GM23338 (cell line): ENCODE results near the gene HIVEP3. TPM values are rescaled to one million over a fixed set of nuclear protein-coding genes. Genes with fewer than 3 reads are reported as not detected.

Source experiments
- ATAC-seq: fragments of 200-7000 bp; cut with Tn5 transposase; 3 replicates; pipeline ENCODE4 v1.9.1; 2020
- DNase-seq: peaks from one replicate; pipeline ENCODE4 v3.0.0-alpha.2; 2015; ENCODE audit warnings: low spot score
- H2AFZ ChIP-seq: fragments of 200-600 bp; sonication (generic); 2 replicates; pipeline ENCODE4 v1.8.0; 2016; ENCODE audit warnings: antibody characterized with exemption, mild to moderate bottlenecking, moderate library complexity
- H3F3A ChIP-seq: fragments of 200-600 bp; sonication (generic); replicated peaks from 2 replicates; pipeline ENCODE4 v1.8.0; 2017; ENCODE audit warnings: antibody characterized with exemption, mixed run types, low read depth
- H3K27ac ChIP-seq: fragments of 200-600 bp; sonication (generic); 2 replicates; pipeline ENCODE4 v1.6.1; 2016; ENCODE audit warnings: low read depth
- H3K27me3 ChIP-seq: fragments of 200-600 bp; sonication (generic); 2 replicates; pipeline ENCODE4 v1.8.0; 2016; ENCODE audit warnings: mild to moderate bottlenecking, mixed run types, moderate library complexity; ENCODE audit not compliant: insufficient read depth
- H3K36me3 ChIP-seq: fragments of 200-600 bp; sonication (generic); 2 replicates; pipeline ENCODE4 v1.8.0; 2016; ENCODE audit warnings: mild to moderate bottlenecking; ENCODE audit not compliant: insufficient read depth
- H3K4me1 ChIP-seq: fragments of 200-600 bp; sonication (generic); 2 replicates; pipeline ENCODE4 v1.8.0; 2016; ENCODE audit warnings: mild to moderate bottlenecking, moderate library complexity; ENCODE audit not compliant: insufficient read depth
- H3K4me2 ChIP-seq: fragments of 200-600 bp; sonication (generic); 2 replicates; pipeline ENCODE4 v1.7.1; 2017; ENCODE audit warnings: mixed run types
- H3K4me3 ChIP-seq: fragments of 200-600 bp; sonication (generic); 2 replicates; pipeline ENCODE4 v1.6.1; 2016; ENCODE audit warnings: mixed run types
- H3K79me2 ChIP-seq: fragments of 200-600 bp; sonication (generic); replicated peaks from 2 replicates; pipeline ENCODE4 v1.8.0; 2017; ENCODE audit warnings: mild to moderate bottlenecking; ENCODE audit not compliant: insufficient read depth
- H3K9me2 ChIP-seq: fragments of 200-600 bp; sonication (generic); 2 replicates; pipeline ENCODE4 v1.8.0; 2017; ENCODE audit not compliant: insufficient read depth
- H4K20me1 ChIP-seq: fragments of 200-600 bp; sonication (generic); replicated peaks from 2 replicates; pipeline ENCODE4 v1.8.0; 2017; ENCODE audit warnings: mild to moderate bottlenecking; ENCODE audit not compliant: insufficient read depth
- H3K27ac Mint-ChIP-seq: 2 replicates; pipeline ENCODE4 v1.8.0; 2020; ENCODE audit warnings: inconsistent platforms, mild to moderate bottlenecking, moderate library complexity, mixed read lengths
- H3K27me3 Mint-ChIP-seq: 3 replicates; pipeline ENCODE4 v1.8.0; 2022; ENCODE audit warnings: low read depth, mild to moderate bottlenecking, moderate library complexity, mixed read lengths, inconsistent platforms; ENCODE audit not compliant: insufficient read depth, poor library complexity
- H3K36me3 Mint-ChIP-seq: 3 replicates; pipeline ENCODE4 v1.8.0; 2021; ENCODE audit warnings: low read depth, mild to moderate bottlenecking, inconsistent platforms, moderate library complexity, mixed read lengths
- H3K4me1 Mint-ChIP-seq: 3 replicates; pipeline ENCODE4 v1.8.0; 2020; ENCODE audit warnings: mild to moderate bottlenecking, inconsistent platforms, mixed read lengths
- H3K4me3 Mint-ChIP-seq: 3 replicates; pipeline ENCODE4 v1.8.0; 2021; ENCODE audit warnings: moderate library complexity, mild to moderate bottlenecking, inconsistent platforms, mixed read lengths
- H3K9me3 Mint-ChIP-seq: 3 replicates; pipeline ENCODE4 v1.8.0; 2020; ENCODE audit warnings: moderate library complexity, mild to moderate bottlenecking, inconsistent platforms, mixed read lengths
- CREB1 ChIP-seq: fragments of 250-450 bp; sonication (Bioruptor Pico); IDR thresholded peaks from 2 replicates; pipeline ENCODE4 v1.5.0; 2020; ENCODE audit warnings: low read depth, mild to moderate bottlenecking, moderate library complexity
- CTCF ChIP-seq, 2 experiments: fragments of 200-600 bp in 1 of 2; sonication (generic) in 1 of 2; conservative IDR thresholded peaks; 2 replicates each; pipeline versions ENCODE4 v1.5.1 to v1.6.1; 2016 to 2017; ENCODE audit warnings: antibody characterized with exemption in 2 of 2, low read depth in 2 of 2, mild to moderate bottlenecking in 2 of 2, moderate library complexity in 1 of 2
- ETS1 ChIP-seq: IDR thresholded peaks from 2 replicates; pipeline ENCODE4 v1.6.1; 2016; ENCODE audit warnings: antibody characterized with exemption
- EZH2 ChIP-seq: fragments of 200-600 bp; sonication (generic); IDR thresholded peaks from one replicate; pipeline ENCODE4 v1.8.0; 2017; ENCODE audit warnings: antibody characterized with exemption, mild to moderate bottlenecking, low read depth; ENCODE audit not compliant: unreplicated experiment
- JUNB ChIP-seq: IDR thresholded peaks from one replicate; pipeline ENCODE4 v1.6.1; 2016; ENCODE audit warnings: antibody characterized with exemption; ENCODE audit not compliant: unreplicated experiment
- NANOG ChIP-seq: IDR thresholded peaks from 2 replicates; pipeline ENCODE4 v1.6.1; 2016; ENCODE audit warnings: antibody characterized with exemption, borderline replicate concordance
- POLR2AphosphoS5 ChIP-seq: IDR thresholded peaks from 2 replicates; pipeline ENCODE4 v1.6.1; 2016; ENCODE audit warnings: antibody characterized with exemption, low read depth
- REST ChIP-seq: IDR thresholded peaks from one replicate; pipeline ENCODE4 v1.6.1; 2018; ENCODE audit warnings: antibody characterized with exemption; ENCODE audit not compliant: unreplicated experiment
- STAT1 ChIP-seq: IDR thresholded peaks from one replicate; pipeline ENCODE4 v1.6.1; 2016; ENCODE audit warnings: antibody characterized with exemption; ENCODE audit not compliant: unreplicated experiment
- ZNF114 ChIP-seq: fragments of 250-450 bp; sonication (Bioruptor Pico); IDR thresholded peaks from 2 replicates; pipeline ENCODE4 v1.5.0; 2020; ENCODE audit warnings: mild to moderate bottlenecking, moderate library complexity
- ZNF331 ChIP-seq: fragments of 250-450 bp; sonication (Bioruptor Pico); IDR thresholded peaks from 2 replicates; pipeline ENCODE4 v1.5.0; 2020; ENCODE audit warnings: low read depth, mild to moderate bottlenecking, moderate library complexity
- polyA plus RNA-seq: library from polyadenylated mRNA; unstranded; fragments of >200 nt; fragmentation: Nextera tagmentation; extraction: Ambion mirVana; gene quantifications from 2 replicates; pipeline ENCODE4 v1.2.1, GENCODE V29; 2016
- total RNA-seq: library from RNA; depleted of rRNA; stranded (reverse); fragments of >200 nt; shearing (Covaris generic); gene quantifications from 2 replicates; pipeline ENCODE4 v1.2.3, GENCODE V29; 2014

HIVEP3 gene
- total and polyA plus RNA-seq, 2 experiments from 2014 or later, result 0.14 to 0.24 TPM

- H3K4me3 Mint-ChIP-seq, result no peak overlapping the region
- H3K4me1 ChIP-seq, result no peaks in the 10 kb centered on the region
- no peaks in the 10 kb centered on the region for H3K27me3 ChIP-seq
- H4K20me1 ChIP-seq, result no peaks in the 10 kb centered on the region
- no peaks in the 10 kb centered on the region for H3K36me3 ChIP-seq
- H3K27me3 Mint-ChIP-seq, result peaks cover 14% of the 10 kb centered on the region
- TF ChIP-seq ZNF331 (CRISPR knock-in tag) (no peak), REST (no peak), ETS1 (no peak), JUNB (no peak), CREB1 (no peak), NANOG (no peak), ZNF114 (no peak), POLR2AphosphoS5 (no peak), STAT1 (no peak), EZH2 (no peak), CTCF (conservative IDR thresholded peaks at IDR 0.05; ENCODE audit: low read depth in 2 of 2) (no peak)
- ATAC-seq (no peak), DNase-seq (no peak)
- no peaks in the 10 kb centered on the region; the same call in 2 of the 3 replicates for H3K4me1 Mint-ChIP-seq
- H3K36me3 Mint-ChIP-seq, result no peaks in the 10 kb centered on the region
- no peak overlapping the region for H3K27ac ChIP-seq
- no peaks in the 10 kb centered on the region for H3K79me2 ChIP-seq
- no peaks in the 10 kb centered on the region for H3K9me2 ChIP-seq
- H2AFZ ChIP-seq, result no peak overlapping the region
- H3K27ac Mint-ChIP-seq, result no peak overlapping the region
- H3F3A ChIP-seq, result no peaks in the 10 kb centered on the region
- no peak overlapping the region for H3K4me3 ChIP-seq
- no peak overlapping the region for H3K4me2 ChIP-seq
- H3K9me3 Mint-ChIP-seq, result no peaks in the 10 kb centered on the region; the same call in 1 of the 3 replicates
These were observed 338.7 kb downstream of the HIVEP3 start for GRCh38 chr1:41580021-41580420.
